RWPE2 (cell line): ENCODE data around the gene SPTLC2.
"Not testable (repeated sequence)": the region's sequence is repeated elsewhere in the genome, so short reads cannot be mapped to it uniquely, and the experiment has no call there.

Source experiments
- ATAC-seq: fragments of 200-7000 bp; cut with Tn5 transposase; 3 replicates; pipeline ENCODE4 v1.9.1; 2021; ENCODE audit warnings: low read depth
- DNase-seq: peaks from one replicate; pipeline ENCODE4 v3.0.0-alpha.2; 2020; ENCODE audit warnings: low spot score
- H3K27ac ChIP-seq: fragments of 450-650 bp; 2 replicates; pipeline ENCODE4 v1.5.1; 2017; ENCODE audit warnings: mild to moderate bottlenecking; ENCODE audit not compliant: poor library complexity, severe bottlenecking
- H3K27me3 ChIP-seq: fragments of 250-450 bp; sonication (Bioruptor Pico); 2 replicates; pipeline ENCODE4 v1.5.1; 2021; ENCODE audit warnings: mild to moderate bottlenecking, moderate library complexity; ENCODE audit not compliant: insufficient read depth, poor library complexity, severe bottlenecking
- H3K36me3 ChIP-seq: fragments of 250-450 bp; sonication (Bioruptor Pico); 2 replicates; pipeline ENCODE4 v1.5.1; 2020; ENCODE audit warnings: low read depth, mild to moderate bottlenecking, moderate library complexity
- H3K4me1 ChIP-seq: fragments of 250-450 bp; sonication (Bioruptor Pico); 2 replicates; pipeline ENCODE4 v1.5.1; 2021; ENCODE audit warnings: mild to moderate bottlenecking, moderate library complexity; ENCODE audit not compliant: insufficient read depth, poor library complexity, severe bottlenecking
- H3K4me3 ChIP-seq: fragments of 250-450 bp; sonication (Bioruptor Pico); 2 replicates; pipeline ENCODE4 v1.5.1; 2021; ENCODE audit warnings: mild to moderate bottlenecking, moderate library complexity; ENCODE audit not compliant: severe bottlenecking
- H3K9me3 ChIP-seq: fragments of 250-450 bp; sonication (Bioruptor Pico); 2 replicates; pipeline ENCODE4 v1.5.1; 2021; ENCODE audit warnings: mild to moderate bottlenecking, moderate library complexity; ENCODE audit not compliant: severe bottlenecking
- TF ChIP-seq, protein P1 (sequence below): fragments of 450-650 bp; IDR thresholded peaks from one replicate; pipeline ENCODE4 v1.5.1; 2017; ENCODE audit warnings: mild to moderate bottlenecking, moderate library complexity; ENCODE audit not compliant: poor library complexity, severe bottlenecking

SPTLC2 gene

DNA sequence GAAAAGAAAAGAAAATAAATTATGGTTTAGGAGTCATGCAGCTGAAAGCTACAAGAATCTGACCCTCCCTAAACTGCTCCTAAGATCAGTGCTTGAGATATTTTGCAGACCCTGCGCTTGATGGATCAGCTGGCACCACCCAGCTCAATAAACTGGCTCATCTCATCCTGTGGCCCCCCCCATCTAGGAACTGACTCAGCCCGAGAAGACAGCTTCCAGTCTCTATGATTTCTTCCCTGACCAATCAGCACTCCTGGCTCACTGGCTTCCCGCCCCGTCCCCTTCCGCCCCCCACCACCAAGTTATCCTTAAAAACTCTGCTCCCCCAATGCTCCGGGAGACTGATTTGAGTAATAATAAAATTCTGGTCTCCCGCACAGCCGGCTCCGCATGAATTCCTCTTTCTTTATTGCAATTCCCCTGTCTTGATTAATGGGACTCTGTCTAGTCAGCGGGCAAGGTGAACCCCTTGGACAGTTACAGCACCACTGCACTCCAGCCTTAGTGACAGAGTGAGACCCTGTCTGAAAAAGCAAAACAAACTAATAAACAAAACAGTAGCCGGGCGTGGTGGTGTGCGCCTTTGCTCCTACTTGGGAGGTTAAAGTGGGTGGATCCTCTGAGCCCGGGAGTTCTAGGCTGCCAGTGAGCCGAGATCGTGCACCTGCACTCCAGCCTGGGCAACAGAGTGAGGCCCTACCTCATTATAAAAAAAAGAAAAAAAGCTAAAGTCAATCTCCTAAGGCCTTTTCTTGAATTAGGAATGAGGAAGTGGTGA, 24.5 kb upstream of the SPTLC2 start:
- Histone ChIP-seq H3K27ac (no peak overlapping the region), H3K4me3 (no peak overlapping the region), H3K36me3 (no peaks in the 10 kb centered on the region), H3K9me3 (no peaks in the 10 kb centered on the region), H3K27me3 (no peaks in the 10 kb centered on the region), H3K4me1 (peaks cover 15% of the 10 kb centered on the region)
- TF ChIP-seq, protein P1, sequence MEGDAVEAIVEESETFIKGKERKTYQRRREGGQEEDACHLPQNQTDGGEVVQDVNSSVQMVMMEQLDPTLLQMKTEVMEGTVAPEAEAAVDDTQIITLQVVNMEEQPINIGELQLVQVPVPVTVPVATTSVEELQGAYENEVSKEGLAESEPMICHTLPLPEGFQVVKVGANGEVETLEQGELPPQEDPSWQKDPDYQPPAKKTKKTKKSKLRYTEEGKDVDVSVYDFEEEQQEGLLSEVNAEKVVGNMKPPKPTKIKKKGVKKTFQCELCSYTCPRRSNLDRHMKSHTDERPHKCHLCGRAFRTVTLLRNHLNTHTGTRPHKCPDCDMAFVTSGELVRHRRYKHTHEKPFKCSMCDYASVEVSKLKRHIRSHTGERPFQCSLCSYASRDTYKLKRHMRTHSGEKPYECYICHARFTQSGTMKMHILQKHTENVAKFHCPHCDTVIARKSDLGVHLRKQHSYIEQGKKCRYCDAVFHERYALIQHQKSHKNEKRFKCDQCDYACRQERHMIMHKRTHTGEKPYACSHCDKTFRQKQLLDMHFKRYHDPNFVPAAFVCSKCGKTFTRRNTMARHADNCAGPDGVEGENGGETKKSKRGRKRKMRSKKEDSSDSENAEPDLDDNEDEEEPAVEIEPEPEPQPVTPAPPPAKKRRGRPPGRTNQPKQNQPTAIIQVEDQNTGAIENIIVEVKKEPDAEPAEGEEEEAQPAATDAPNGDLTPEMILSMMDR: no peak
- no peak for ATAC-seq
- no peak for DNase-seq

DNA sequence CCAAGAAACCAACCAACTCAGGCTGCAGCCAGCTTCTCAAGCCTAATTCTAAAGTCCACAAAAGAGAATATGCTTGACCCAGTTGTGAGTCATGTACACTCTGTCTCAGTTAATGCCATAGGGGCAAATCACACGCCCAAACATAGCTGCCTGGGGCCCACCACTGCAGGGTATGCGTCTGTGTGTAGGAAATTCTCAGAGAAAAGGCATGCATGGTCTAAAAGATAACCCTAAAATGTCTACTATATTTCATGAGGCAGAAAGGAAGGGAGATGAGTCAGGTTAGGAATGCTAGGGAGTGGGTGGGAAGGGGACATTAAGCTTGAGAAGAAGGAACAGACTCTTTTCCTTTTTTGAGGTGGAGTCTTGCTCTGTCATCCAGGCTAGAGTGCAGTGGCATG, 22.3 kb upstream of the SPTLC2 start:
- Histone ChIP-seq H3K4me3 (no peak overlapping the region), H3K4me1 (peaks cover 15% of the 10 kb centered on the region), H3K27ac (peak overlapping the region; percentile 90), H3K27me3 (no peaks in the 10 kb centered on the region), H3K9me3 (peaks cover 13% of the 10 kb centered on the region), H3K36me3 (no peaks in the 10 kb centered on the region)
- TF ChIP-seq, protein P1: no peak
- ATAC-seq (peak; percentile 95), DNase-seq (peak; percentile 85)

DNA sequence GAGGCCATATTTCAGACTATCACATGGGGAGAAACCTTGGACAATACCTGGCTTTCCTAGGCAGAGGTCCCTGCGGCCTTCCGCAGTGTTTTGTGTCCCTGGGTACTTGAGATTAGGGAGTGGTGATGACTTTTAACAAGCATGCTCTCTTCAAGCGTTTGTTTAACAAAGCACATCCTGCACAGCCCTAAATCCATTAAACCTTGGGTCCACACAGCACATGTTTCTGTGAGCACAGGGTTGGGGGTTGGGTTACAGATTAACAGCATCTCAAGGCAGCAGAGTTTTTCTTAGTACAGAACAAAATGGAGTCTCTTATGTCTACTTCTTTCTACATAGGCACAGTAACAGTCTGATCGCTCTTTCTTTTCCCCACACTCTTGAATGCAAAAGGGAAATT, 19.4 kb upstream of the SPTLC2 start:
- Histone ChIP-seq H3K9me3 (peaks cover 16% of the 10 kb centered on the region), H3K4me1 (peaks cover 11% of the 10 kb centered on the region)
- not testable (repeated sequence) for H3K4me3 ChIP-seq, H3K27me3 ChIP-seq, H3K27ac ChIP-seq, H3K36me3 ChIP-seq, ATAC-seq, DNase-seq

DNA sequence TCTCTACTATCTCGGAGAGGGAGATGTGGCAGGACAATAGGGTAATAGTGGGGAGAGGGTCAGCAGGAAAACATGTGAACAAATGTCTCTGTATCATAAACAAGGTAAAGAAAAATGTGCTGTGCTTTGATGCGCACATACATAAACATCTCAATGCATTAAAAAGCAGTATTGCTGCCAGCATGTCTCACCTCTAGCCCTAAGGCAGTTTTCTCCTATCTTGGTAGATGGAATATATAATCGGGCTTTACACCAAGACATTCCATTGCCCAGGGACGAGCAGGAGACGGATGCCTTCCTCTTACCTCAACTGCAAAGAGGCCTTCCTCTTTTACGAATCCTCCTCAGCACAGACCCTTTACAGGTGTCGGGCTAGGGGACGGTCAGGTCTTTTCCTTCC, 19.0 kb upstream of the SPTLC2 start:
- not testable (repeated sequence) for H3K27ac ChIP-seq, ATAC-seq, H3K36me3 ChIP-seq, DNase-seq, H3K4me3 ChIP-seq, H3K27me3 ChIP-seq
- Histone ChIP-seq H3K9me3 (peaks cover 16% of the 10 kb centered on the region), H3K4me1 (peaks cover 11% of the 10 kb centered on the region)

DNA sequence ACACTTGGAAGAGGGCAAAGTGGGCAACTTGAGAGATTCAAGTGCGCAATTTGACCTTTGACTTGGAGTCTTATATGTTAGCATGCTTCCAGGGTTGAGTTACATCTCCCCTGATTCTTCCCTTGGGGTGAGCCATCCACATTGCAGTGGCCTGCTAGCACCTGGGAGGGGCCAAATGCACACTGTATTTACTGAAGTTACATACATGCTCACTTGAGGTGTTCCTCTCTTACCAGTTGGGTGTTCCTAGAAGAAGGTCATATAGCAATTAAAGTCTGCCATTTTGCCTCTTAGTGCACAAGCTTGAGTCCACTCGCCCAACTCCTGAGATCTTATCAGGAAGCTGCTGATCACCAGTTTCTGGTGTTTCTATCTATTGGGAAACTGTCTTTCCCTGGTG, 13.7 kb upstream of the SPTLC2 start:
- TF ChIP-seq, protein P1: no peak

DNA sequence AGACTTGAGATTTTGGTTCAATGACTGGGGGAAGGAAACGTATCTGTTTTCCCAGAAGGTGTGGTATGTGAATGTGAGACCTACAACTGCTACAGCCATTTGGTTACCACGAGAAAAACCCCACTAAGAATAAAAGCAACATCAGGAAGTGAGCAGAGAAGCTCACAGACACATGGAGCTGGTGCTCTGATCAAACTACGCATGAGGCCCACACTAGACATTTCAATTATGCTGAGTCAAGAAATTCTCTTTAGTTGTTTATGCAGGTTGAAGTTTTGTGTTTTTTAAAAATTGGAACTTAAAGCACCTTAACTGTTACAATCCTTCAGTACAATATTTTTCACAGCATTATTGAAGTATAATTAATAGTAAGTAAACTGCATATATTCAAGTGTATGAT, 8.9 kb upstream of the SPTLC2 start:
- TF ChIP-seq, protein P1: no peak
- ATAC-seq: no peak

More for the DNA sequence above, 13.7 kb upstream of the SPTLC2 start:
- no peaks in the 10 kb centered on the region for H3K4me1 ChIP-seq
- no peak for DNase-seq
- peaks cover 16% of the 10 kb centered on the region for H3K9me3 ChIP-seq
- no peaks in the 10 kb centered on the region for H3K36me3 ChIP-seq
- no peak overlapping the region for H3K4me3 ChIP-seq
- no peak overlapping the region for H3K27ac ChIP-seq
- ATAC-seq: no peak
- H3K27me3 ChIP-seq: no peaks in the 10 kb centered on the region

More for the DNA sequence above, 8.9 kb upstream of the SPTLC2 start:
- no peak for DNase-seq
- Histone ChIP-seq H3K4me1 (peaks cover 3% of the 10 kb centered on the region), H3K9me3 (no peaks in the 10 kb centered on the region), H3K27ac (no peak overlapping the region), H3K36me3 (no peaks in the 10 kb centered on the region), H3K27me3 (no peaks in the 10 kb centered on the region), H3K4me3 (no peak overlapping the region)
